PC-3 (cell line): ENCODE data around the gene LSM12.

Experiments used
- EZH2 ChIP-seq: fragments of 300-600 bp; sonication (generic); IDR thresholded peaks from one replicate; pipeline ENCODE4 v1.6.1; 2017; ENCODE audit warnings: antibody characterized with exemption, mild to moderate bottlenecking, low read length; ENCODE audit not compliant: unreplicated experiment
- TF ChIP-seq, protein P1 (sequence below): fragments of 300-600 bp; sonication (generic); conservative IDR thresholded peaks from 2 replicates; pipeline ENCODE4 v1.5.1; 2017; ENCODE audit warnings: antibody characterized with exemption, low read depth, mild to moderate bottlenecking, low read length

DNA sequence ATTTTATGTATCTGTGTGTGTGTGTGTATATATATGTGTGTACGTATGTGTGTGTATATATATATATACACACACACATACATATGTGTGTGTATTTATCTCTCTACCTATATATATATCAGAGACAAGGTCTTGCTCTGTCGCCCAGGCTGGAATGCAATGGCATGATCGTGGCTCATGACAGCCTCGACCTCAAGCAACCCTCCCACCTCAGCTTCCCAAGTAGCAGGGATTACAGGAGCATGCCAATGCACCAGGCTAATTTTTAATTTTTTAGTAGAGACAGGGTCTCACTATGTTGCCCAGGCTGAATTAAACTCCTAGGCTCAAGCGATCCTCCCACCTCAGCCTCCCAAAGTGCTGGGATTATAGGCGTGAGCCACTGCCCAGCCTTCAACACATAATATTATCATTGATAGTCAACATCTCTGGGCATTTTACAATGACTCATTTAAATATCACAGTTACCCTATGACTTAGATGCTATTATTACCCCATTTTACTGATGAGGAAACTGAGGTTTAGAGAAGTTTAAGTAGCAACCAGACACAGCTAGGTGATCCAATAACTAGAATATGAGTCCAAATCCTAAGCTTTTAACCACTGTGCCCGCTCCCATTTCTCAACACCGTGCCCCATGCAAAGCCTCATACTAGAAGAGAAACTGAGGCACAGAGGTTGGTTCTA, 28.4 kb upstream of the LSM12 start:
- TF ChIP-seq, protein P1, sequence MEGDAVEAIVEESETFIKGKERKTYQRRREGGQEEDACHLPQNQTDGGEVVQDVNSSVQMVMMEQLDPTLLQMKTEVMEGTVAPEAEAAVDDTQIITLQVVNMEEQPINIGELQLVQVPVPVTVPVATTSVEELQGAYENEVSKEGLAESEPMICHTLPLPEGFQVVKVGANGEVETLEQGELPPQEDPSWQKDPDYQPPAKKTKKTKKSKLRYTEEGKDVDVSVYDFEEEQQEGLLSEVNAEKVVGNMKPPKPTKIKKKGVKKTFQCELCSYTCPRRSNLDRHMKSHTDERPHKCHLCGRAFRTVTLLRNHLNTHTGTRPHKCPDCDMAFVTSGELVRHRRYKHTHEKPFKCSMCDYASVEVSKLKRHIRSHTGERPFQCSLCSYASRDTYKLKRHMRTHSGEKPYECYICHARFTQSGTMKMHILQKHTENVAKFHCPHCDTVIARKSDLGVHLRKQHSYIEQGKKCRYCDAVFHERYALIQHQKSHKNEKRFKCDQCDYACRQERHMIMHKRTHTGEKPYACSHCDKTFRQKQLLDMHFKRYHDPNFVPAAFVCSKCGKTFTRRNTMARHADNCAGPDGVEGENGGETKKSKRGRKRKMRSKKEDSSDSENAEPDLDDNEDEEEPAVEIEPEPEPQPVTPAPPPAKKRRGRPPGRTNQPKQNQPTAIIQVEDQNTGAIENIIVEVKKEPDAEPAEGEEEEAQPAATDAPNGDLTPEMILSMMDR = no peak
- TF ChIP-seq EZH2 = no peak
